SKM-1 treated with dmso at 0.1 percent for 144 hours (cell line): ENCODE data around the gene DOCK2.

Experiments
- DNase-seq: peaks from one replicate; lab custom pipeline; 2025; ENCODE audit not compliant: unreplicated experiment; lab: John Stamatoyannopoulos, UW

Gene DOCK2

GRCh38 chr5:169923988-169924387, 286.9 kb downstream of the DOCK2 start:
- no peak for DNase-seq

- no peak for DNase-seq
Measured at GRCh38 chr5:169933127-169933526, 296.1 kb downstream of the DOCK2 start.

GRCh38 chr5:169933616-169934015, 296.5 kb downstream of the DOCK2 start:
- no peak for DNase-seq

- DNase-seq, result no peak
Measured at GRCh38 chr5:169934990-169935389, 297.9 kb downstream of the DOCK2 start.

- DNase-seq, result no peak
Measured at GRCh38 chr5:169935762-169936161, 298.7 kb downstream of the DOCK2 start.

- no peak for DNase-seq
Measured at GRCh38 chr5:169938439-169938838, 301.4 kb downstream of the DOCK2 start.

GRCh38 chr5:169939731-169940130, 302.7 kb downstream of the DOCK2 start:
- no peak for DNase-seq

- DNase-seq, result no peak
Measured at GRCh38 chr5:169941542-169941941, 304.5 kb downstream of the DOCK2 start.

GRCh38 chr5:169942181-169942580, 305.1 kb downstream of the DOCK2 start:
- DNase-seq, result no peak

- no peak for DNase-seq
Measured at GRCh38 chr5:169943026-169943425, 306.0 kb downstream of the DOCK2 start.

- DNase-seq, result no peak
Measured at GRCh38 chr5:169944115-169944514, 307.0 kb downstream of the DOCK2 start.

GRCh38 chr5:169944922-169945680, 308.0 kb downstream of the DOCK2 start:
- DNase-seq, result no peak

- DNase-seq, result no peak
Measured at GRCh38 chr5:169945831-169946261, 308.8 kb downstream of the DOCK2 start.

- no peak for DNase-seq
Measured at GRCh38 chr5:169946743-169947295, 309.7 kb downstream of the DOCK2 start.

GRCh38 chr5:169950333-169950732, 313.3 kb downstream of the DOCK2 start:
- no peak for DNase-seq

GRCh38 chr5:169953196-169953595, 316.1 kb downstream of the DOCK2 start:
- peak; percentile 67 for DNase-seq

GRCh38 chr5:169954786-169955185, 317.7 kb downstream of the DOCK2 start:
- no peak for DNase-seq

- no peak for DNase-seq
Measured at GRCh38 chr5:169956126-169956525, 319.1 kb downstream of the DOCK2 start.

- no peak for DNase-seq
Measured at GRCh38 chr5:169956756-169957155, 319.7 kb downstream of the DOCK2 start.

- no peak for DNase-seq
Measured at GRCh38 chr5:169958278-169958677, 321.2 kb downstream of the DOCK2 start.

- no peak for DNase-seq
Measured at GRCh38 chr5:169960659-169961058, 323.6 kb downstream of the DOCK2 start.

- DNase-seq, result no peak
Measured at GRCh38 chr5:169964246-169964645, 327.2 kb downstream of the DOCK2 start.

- DNase-seq, result no peak
Measured at GRCh38 chr5:169970339-169970738, 333.3 kb downstream of the DOCK2 start.
